ENCODE measurements around the gene ITGBL1. TPM values are rescaled to one million over a fixed set of nuclear protein-coding genes. Genes with fewer than 3 reads are reported as not detected.

The ITGBL1 gene
- total and polyA plus RNA-seq, 8 donors = 0.24 to 50.0 (median 0.38) TPM

DNA sequence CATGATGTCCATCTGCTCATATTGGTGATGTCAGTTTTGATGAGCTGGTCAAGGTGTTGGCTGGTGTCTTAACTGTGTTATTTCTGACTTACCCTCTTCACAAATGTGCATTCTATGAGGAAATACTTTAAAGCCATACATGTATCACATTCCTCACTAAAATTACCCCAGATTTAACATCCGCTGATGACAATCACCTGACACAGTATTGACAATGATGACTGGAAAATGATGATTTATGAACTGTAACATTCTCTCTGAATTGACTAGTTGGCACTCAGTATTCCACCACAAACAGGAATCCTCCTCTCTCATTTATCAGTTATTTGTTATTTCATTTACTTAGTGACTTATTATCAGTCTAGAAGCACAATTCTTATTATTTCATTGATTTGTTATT is 117.3 kb downstream of the ITGBL1 start:
- H3K4me3 ChIP-seq = no peak overlapping the region
- TF ChIP-seq, protein P1, sequence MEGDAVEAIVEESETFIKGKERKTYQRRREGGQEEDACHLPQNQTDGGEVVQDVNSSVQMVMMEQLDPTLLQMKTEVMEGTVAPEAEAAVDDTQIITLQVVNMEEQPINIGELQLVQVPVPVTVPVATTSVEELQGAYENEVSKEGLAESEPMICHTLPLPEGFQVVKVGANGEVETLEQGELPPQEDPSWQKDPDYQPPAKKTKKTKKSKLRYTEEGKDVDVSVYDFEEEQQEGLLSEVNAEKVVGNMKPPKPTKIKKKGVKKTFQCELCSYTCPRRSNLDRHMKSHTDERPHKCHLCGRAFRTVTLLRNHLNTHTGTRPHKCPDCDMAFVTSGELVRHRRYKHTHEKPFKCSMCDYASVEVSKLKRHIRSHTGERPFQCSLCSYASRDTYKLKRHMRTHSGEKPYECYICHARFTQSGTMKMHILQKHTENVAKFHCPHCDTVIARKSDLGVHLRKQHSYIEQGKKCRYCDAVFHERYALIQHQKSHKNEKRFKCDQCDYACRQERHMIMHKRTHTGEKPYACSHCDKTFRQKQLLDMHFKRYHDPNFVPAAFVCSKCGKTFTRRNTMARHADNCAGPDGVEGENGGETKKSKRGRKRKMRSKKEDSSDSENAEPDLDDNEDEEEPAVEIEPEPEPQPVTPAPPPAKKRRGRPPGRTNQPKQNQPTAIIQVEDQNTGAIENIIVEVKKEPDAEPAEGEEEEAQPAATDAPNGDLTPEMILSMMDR (IDR thresholded peaks at IDR 0.05) = no peak
- no peaks in the 10 kb centered on the region for H3K9me3 ChIP-seq
- no peaks in the 10 kb centered on the region for H3K4me1 ChIP-seq
- ATAC-seq (no peak), DNase-seq (no peak)
- no peak overlapping the region for H3K27ac ChIP-seq
- intact Hi-C loops (cut with DNase I) = no loop called here
- H3K36me3 ChIP-seq = no peaks in the 10 kb centered on the region
- no peaks in the 10 kb centered on the region for H3K27me3 ChIP-seq

DNA sequence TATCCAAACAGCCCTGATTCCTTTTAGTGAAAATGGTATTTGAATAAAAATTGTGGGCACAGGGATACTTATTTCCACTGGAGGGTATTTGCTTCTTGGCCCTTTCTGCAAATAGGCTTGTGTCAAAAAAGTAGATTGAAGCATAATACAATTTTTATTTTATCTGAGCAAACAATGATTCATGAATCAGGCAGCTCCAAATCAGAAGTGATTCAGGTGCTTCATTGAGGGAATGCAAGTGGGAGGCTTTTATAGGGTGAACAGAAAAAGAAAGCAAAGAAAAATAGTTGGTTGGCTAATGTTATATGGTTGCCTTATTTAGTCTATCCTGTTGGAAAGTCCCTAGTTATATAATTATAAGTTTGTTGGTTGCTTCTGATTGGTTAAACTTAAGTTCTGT is 117.9 kb downstream of the ITGBL1 start:
- Histone ChIP-seq H3K9me3 (no peaks in the 10 kb centered on the region), H3K4me3 (no peak overlapping the region), H3K27me3 (no peaks in the 10 kb centered on the region), H3K27ac (no peak overlapping the region), H3K4me1 (no peaks in the 10 kb centered on the region), H3K36me3 (no peaks in the 10 kb centered on the region)
- ATAC-seq (peak; percentile 79), DNase-seq (no peak)
- TF ChIP-seq, protein P1 (IDR thresholded peaks at IDR 0.05) = no peak
- intact Hi-C loops (cut with DNase I) = no loop called here

DNA sequence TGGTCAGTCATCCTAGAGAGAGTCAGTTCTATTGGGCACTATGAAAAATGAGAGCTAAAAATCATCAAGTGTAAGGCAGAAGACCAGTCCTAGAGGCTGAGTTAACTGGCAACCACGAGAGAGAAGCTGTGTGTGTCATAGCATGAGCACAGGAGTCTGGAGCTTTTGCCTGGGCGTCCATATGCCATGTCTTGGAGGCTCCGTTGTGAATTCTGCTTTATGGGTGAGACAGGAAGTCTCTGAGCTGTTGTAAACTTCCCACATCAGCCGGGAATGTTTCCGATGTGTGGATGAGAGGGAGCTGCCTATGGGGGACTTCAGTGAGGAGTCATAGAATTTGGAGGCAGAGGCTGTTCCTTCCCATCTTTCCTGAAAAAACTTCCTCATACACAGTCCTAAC is 120.0 kb downstream of the ITGBL1 start:
- DNase-seq (no peak), ATAC-seq (no peak)
- intact Hi-C loops (cut with DNase I) = no loop called here
- H3K27me3 ChIP-seq = no peaks in the 10 kb centered on the region
- TF ChIP-seq, protein P1 (IDR thresholded peaks at IDR 0.05) = no peak
- H3K4me3 ChIP-seq = no peak overlapping the region
- no peaks in the 10 kb centered on the region for H3K36me3 ChIP-seq
- H3K27ac ChIP-seq = no peak overlapping the region
- no peaks in the 10 kb centered on the region for H3K4me1 ChIP-seq
- H3K9me3 ChIP-seq = no peaks in the 10 kb centered on the region

DNA sequence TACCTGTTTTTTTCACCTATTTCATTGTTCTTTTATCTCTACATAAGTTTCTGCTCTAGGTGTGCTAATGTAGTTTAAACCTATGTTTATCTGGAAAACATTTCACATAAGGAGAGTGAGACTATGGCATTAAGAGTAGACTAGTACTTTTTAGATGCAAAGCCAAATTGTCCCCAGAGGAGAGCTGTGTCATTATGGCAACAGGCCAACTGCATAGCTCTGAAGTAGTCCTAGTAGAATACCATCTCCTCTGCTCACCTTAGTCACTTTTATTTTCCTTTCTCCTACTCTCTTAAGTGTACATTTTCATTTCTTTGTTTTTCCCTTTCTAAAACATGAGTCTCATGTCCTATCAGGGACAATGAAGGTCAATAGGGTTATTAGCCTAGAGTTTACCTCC is 123.1 kb downstream of the ITGBL1 start:
- Histone ChIP-seq H3K27ac (no peak overlapping the region), H3K4me3 (no peak overlapping the region), H3K36me3 (no peaks in the 10 kb centered on the region), H3K4me1 (no peaks in the 10 kb centered on the region), H3K9me3 (no peaks in the 10 kb centered on the region), H3K27me3 (no peaks in the 10 kb centered on the region)
- no peak for DNase-seq
- peak; percentile 23 for ATAC-seq
- intact Hi-C loops (cut with DNase I) = no loop called here
- TF ChIP-seq, protein P1 (IDR thresholded peaks at IDR 0.05) = no peak

DNA sequence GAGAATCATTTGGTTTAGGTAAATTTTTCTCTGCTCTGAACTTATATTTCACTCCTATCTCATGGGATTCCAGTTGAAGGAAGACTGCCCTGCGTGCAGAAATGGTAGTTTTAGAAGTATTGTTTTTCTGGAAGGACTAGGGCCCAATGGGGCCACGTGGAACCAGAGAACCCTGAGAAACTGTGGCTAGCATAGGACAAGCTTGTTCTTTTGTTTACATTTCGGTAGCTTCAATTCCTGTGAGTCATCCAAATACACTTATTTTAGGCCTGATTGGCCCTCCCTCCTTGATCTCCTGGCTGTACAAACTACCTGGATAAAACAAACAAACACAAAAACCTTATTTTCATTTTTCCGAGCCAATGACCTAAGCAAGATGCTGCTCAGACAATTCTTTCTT is 124.0 kb downstream of the ITGBL1 start:
- DNase-seq = no peak
- no peaks in the 10 kb centered on the region for H3K9me3 ChIP-seq

More for the DNA sequence above, 124.0 kb downstream of the ITGBL1 start:
- Histone ChIP-seq H3K4me1 (no peaks in the 10 kb centered on the region), H3K4me3 (no peak overlapping the region), H3K36me3 (no peaks in the 10 kb centered on the region), H3K27ac (no peak overlapping the region), H3K27me3 (no peaks in the 10 kb centered on the region)
- TF ChIP-seq, protein P1 (IDR thresholded peaks at IDR 0.05) = no peak
- no peak for ATAC-seq
- intact Hi-C loops (cut with DNase I) = no loop called here

All from left lung (tissue), 10 donors.